ENCODE results near the gene SLC28A1.

GRCh38 chr15:84970843-84971242, 86.4 kb downstream of the SLC28A1 start:
- TF ChIP-seq CTCF (optimal IDR thresholded peaks at IDR 0.05 in 1 of 3, IDR thresholded peaks at IDR 0.05 in 1 of 3, conservative IDR thresholded peaks at IDR 0.05 in 1 of 3; ENCODE audit: extremely low read depth in 1 of 3, insufficient read depth in 2 of 3, low read length in 3 of 3) (no peak), EZH2 (IDR thresholded peaks at IDR 0.05; ENCODE audit: low read length) (no peak)

Measured in keratinocyte (primary cell).